GM10266 (cell line): ENCODE data around the gene TAF7L.

ENCODE experiments used
- DNase-seq: peaks from one replicate; pipeline ENCODE4 v3.0.0; 2012; ENCODE audit errors: extremely low spot score
- CTCF ChIP-seq: IDR thresholded peaks from 2 replicates; pipeline ENCODE4 v1.5.1; 2012; ENCODE audit warnings: mild to moderate bottlenecking, low read depth; ENCODE audit not compliant: control insufficient read depth, insufficient read depth; ENCODE audit errors: missing control alignments

The TAF7L gene

GRCh38 chrX:101265869-101266428 is 25.2 kb downstream of the TAF7L start:
- DNase-seq = no peak
- TF ChIP-seq CTCF = no peak

- no peak for DNase-seq
- no peak for TF ChIP-seq CTCF
Measured at GRCh38 chrX:101263766-101264165, 27.4 kb downstream of the TAF7L start.

GRCh38 chrX:101262590-101262989 is 28.5 kb downstream of the TAF7L start:
- no peak for DNase-seq
- TF ChIP-seq CTCF = no peak

- no peak for DNase-seq
- no peak for TF ChIP-seq CTCF
Measured at GRCh38 chrX:101260435-101260834, 30.7 kb downstream of the TAF7L start.

- DNase-seq = no peak
- TF ChIP-seq CTCF = no peak
Measured at GRCh38 chrX:101258259-101258581, 32.9 kb downstream of the TAF7L start.

- TF ChIP-seq CTCF = no peak
- DNase-seq = no peak
Measured at GRCh38 chrX:101257448-101258258, 33.5 kb downstream of the TAF7L start.

GRCh38 chrX:101252634-101253033 is 38.5 kb downstream of the TAF7L start:
- TF ChIP-seq CTCF = no peak
- no peak for DNase-seq
